Calu3 (cell line): ENCODE measurements around the gene ASIC2. TPM values are rescaled to one million over a fixed set of nuclear protein-coding genes. Genes with fewer than 3 reads are reported as not detected.
A peak's percentile ranks its signal among the peaks of the same experiment; 100 is the strongest.

Experiments used
- BruUV-seq: library from RNA; stranded (reverse); fragments of 400-500 nt; replicated peaks from 2 replicates; lab custom pipeline; 2021; lab: Mats Ljungman, UMichigan
- CTCF ChIA-PET: fragments of 300-600 bp; sonication (Branson Sonifier 250); formaldehyde crosslinking; loops from one replicate; lab custom pipeline; 2022; ENCODE audit warnings: antibody characterized with exemption; lab: Charles Lee
- DNase-seq: peaks from one replicate; pipeline ENCODE4 v3.0.0; 2022
- H3K27ac Mint-ChIP-seq: one replicate; pipeline ENCODE4 v1.8.0; 2022; ENCODE audit warnings: mixed read lengths; ENCODE audit not compliant: unreplicated experiment
- H3K27me3 Mint-ChIP-seq: one replicate; pipeline ENCODE4 v1.8.0; 2022; ENCODE audit warnings: mixed read lengths; ENCODE audit not compliant: unreplicated experiment
- H3K36me3 Mint-ChIP-seq: one replicate; pipeline ENCODE4 v1.8.0; 2022; ENCODE audit warnings: mild to moderate bottlenecking, moderate library complexity, mixed read lengths; ENCODE audit not compliant: insufficient read depth, unreplicated experiment
- H3K4me1 Mint-ChIP-seq: one replicate; pipeline ENCODE4 v1.8.0; 2022; ENCODE audit warnings: mild to moderate bottlenecking, low read depth, mixed read lengths; ENCODE audit not compliant: unreplicated experiment
- H3K4me3 Mint-ChIP-seq: one replicate; pipeline ENCODE4 v1.8.0; 2022; ENCODE audit warnings: mild to moderate bottlenecking, low read depth, moderate library complexity, mixed read lengths; ENCODE audit not compliant: unreplicated experiment
- H3K9me3 Mint-ChIP-seq: one replicate; pipeline ENCODE4 v1.8.0; 2022; ENCODE audit warnings: low read depth, mixed read lengths; ENCODE audit not compliant: unreplicated experiment
- intact Hi-C: fragments of 100-400 bp; cut with micrococcal nuclease; formaldehyde crosslinking; loops from one replicate; pipeline ENCODE4 v1.10.0; 2022; ENCODE audit not compliant: unreplicated experiment
- total RNA-seq: library from RNA; stranded (reverse); gene quantifications from 2 replicates; pipeline ENCODE4 v1.2.3, GENCODE V29; 2022
- TF ChIP-seq, protein P1 (sequence below): fragments of 200-600 bp; IDR thresholded peaks from one replicate; pipeline ENCODE4 v1.8.0; 2022; ENCODE audit warnings: antibody characterized with exemption; ENCODE audit not compliant: unreplicated experiment

ASIC2 gene
- total RNA-seq, 1 experiment from 2014 or later = not detected

DNA sequence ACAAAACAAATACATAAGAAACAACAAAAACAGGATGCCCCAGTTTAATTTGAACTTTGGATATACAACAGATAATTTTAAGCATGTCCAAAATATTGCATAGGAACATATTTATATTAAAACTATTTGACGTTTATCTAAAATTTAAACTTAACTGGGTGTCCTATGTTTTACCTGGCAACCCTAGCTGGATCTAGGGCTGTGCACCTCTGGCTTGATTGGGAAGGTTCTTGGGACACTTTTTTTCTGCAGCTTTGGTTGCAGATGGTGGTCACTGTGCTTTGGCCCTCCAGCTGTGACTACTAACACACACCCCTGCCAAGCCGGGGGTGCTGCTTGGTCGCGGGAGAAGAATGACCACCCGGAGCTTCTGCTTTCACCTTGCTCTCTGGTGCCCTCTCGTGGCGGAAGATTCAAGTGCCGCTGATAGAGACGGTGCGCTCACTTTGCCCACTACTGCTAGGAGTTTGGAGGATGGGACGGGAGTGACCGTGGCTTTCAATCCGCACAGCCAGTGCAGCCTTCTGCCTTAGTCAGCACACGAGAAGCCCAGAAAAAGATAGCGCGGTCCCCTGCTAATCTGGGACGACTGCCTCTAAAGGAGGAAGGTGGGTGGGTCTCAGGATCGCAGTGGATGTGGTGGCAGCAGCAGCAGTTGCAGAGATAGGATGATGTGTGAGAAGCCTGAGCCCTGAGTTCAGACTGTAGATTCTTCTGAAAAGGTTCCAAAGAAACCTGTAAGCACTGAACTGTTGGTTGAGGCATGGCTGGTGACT, 294.8 kb downstream of the ASIC2 start:
- TF ChIP-seq, protein P1, sequence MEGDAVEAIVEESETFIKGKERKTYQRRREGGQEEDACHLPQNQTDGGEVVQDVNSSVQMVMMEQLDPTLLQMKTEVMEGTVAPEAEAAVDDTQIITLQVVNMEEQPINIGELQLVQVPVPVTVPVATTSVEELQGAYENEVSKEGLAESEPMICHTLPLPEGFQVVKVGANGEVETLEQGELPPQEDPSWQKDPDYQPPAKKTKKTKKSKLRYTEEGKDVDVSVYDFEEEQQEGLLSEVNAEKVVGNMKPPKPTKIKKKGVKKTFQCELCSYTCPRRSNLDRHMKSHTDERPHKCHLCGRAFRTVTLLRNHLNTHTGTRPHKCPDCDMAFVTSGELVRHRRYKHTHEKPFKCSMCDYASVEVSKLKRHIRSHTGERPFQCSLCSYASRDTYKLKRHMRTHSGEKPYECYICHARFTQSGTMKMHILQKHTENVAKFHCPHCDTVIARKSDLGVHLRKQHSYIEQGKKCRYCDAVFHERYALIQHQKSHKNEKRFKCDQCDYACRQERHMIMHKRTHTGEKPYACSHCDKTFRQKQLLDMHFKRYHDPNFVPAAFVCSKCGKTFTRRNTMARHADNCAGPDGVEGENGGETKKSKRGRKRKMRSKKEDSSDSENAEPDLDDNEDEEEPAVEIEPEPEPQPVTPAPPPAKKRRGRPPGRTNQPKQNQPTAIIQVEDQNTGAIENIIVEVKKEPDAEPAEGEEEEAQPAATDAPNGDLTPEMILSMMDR = peak; percentile 82
- CTCF ChIA-PET = interaction anchor here (0.6 to 1.8 kb wide), 6 partner anchors 57 to 215 kb away, joined by 3 to 10 read pairs (median 4); partner anchors contain the start of gene MYO1D
- peaks cover 8% of the 10 kb centered on the region for H3K4me1 Mint-ChIP-seq
- intact Hi-C loops = loop anchor here (2.0 kb wide), 1 partner anchor 215 kb away; no protein-coding TSS in a partner anchor
- no peaks in the 10 kb centered on the region for H3K9me3 Mint-ChIP-seq
- H3K36me3 Mint-ChIP-seq = no peaks in the 10 kb centered on the region
- DNase-seq = peak; percentile 83
- BruUV-seq = no TSS peak
- H3K4me3 Mint-ChIP-seq = peak overlapping the region; percentile 28
- no peak overlapping the region for H3K27ac Mint-ChIP-seq
- H3K27me3 Mint-ChIP-seq = peaks cover 27% of the 10 kb centered on the region

DNA sequence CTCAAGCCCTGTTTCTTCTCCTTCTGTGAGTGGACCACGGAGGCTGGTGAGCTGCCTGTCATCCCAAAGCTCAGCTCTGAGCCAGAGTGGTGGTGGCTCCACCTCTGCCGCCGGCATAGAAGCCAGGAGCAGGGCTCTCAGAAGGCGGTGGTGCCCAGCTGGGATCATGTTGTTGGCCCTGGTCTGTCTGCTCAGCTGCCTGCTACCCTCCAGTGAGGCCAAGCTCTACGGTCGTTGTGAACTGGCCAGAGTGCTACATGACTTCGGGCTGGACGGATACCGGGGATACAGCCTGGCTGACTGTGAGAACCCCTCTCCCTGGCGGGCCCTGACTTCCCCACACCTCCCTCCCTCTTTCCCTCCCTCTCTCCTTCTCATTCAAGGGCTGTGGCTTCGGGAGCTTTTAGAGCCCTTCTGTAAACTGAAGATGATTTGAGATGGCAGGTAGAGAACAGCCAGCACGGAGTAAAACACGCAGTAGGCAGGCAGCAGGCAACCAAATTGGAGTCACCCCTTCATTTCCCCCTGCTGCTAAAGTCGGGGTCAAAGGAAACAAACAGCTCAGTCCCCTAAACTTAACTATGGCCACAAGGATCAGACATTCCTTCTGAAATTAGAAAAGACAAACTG, 297.6 kb downstream of the ASIC2 start:
- Mint-ChIP-seq H3K4me1 (peaks cover 8% of the 10 kb centered on the region), H3K27ac (no peak overlapping the region), H3K9me3 (no peaks in the 10 kb centered on the region), H3K4me3 (no peak overlapping the region), H3K27me3 (peaks cover 23% of the 10 kb centered on the region), H3K36me3 (no peaks in the 10 kb centered on the region)
- intact Hi-C loops = no loop called here
- TF ChIP-seq, protein P1 = no peak
- CTCF ChIA-PET = no interaction called here
- no peak for DNase-seq
- BruUV-seq = no TSS peak

DNA sequence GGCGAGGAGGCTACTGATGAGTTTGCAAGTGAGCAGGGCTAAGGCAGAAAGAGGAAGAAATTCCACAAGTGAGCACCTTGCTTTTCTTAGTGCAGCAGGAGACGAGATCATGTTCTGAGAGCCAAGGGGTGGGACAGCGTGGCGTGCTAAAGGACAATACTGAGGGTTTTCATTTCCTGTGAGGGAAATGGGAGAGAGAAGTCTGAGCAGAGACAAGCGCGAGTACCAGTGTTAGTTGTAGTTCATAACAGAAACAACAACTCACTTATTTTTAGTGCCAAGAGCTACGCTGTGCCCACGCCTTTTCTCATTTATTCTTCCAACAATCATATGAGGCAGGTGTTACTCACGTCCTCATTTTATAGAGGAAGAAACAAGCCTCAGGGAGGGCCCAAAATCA, 299.1 kb downstream of the ASIC2 start:
- peaks cover 5% of the 10 kb centered on the region for H3K9me3 Mint-ChIP-seq
- H3K4me3 Mint-ChIP-seq = no peak overlapping the region
- TF ChIP-seq, protein P1 = no peak
- no peak overlapping the region for H3K27ac Mint-ChIP-seq
- H3K36me3 Mint-ChIP-seq = no peaks in the 10 kb centered on the region
- peaks cover 22% of the 10 kb centered on the region for H3K27me3 Mint-ChIP-seq
- CTCF ChIA-PET = no interaction called here
- intact Hi-C loops = no loop called here
- no peak for DNase-seq
- H3K4me1 Mint-ChIP-seq = peaks cover 8% of the 10 kb centered on the region
- no TSS peak for BruUV-seq

DNA sequence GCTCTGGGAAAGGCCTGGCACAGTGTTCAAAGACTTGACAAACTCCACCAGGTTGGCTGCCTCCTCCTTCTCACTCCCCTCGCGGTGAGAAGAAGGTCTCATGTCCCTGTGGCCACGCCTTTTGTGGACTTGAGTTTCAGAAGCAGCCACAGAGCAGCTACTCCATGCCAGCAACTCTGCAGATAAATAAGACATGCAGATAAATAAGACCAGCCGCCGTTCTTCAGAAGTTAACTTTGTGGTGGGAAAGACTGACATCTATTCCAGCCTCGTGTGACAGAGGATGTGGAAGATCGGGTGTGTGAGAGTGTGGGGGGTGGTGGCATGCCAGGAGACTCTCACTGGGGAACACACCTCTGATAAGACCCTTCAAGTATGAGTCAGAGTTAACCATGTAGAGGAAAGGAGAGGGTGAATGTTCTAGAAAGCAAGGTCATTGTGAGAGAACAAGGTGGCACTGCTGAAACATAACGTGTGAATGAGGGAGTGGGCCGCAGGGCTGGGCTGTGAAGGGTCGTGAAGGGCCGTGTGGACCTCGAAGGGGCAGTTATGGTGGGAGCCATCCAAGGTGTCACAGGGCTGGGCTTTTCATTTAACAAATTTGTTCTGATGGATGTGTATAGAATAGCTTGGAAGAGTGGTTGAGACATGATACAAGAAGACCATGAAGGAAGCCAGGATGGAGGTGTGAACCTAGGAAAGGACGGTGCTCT, 300.6 kb downstream of the ASIC2 start:
- Mint-ChIP-seq H3K4me3 (no peak overlapping the region), H3K4me1 (no peaks in the 10 kb centered on the region), H3K27ac (no peak overlapping the region), H3K27me3 (peaks cover 7% of the 10 kb centered on the region), H3K9me3 (peaks cover 10% of the 10 kb centered on the region), H3K36me3 (no peaks in the 10 kb centered on the region)
- TF ChIP-seq, protein P1 = no peak
- intact Hi-C loops = no loop called here
- no TSS peak for BruUV-seq
- CTCF ChIA-PET = no interaction called here
- DNase-seq = no peak
